Epithelial cell of proximal tubule (primary cell): Measurements from ENCODE around the gene LSAMP. TPM values are rescaled to one million over a fixed set of nuclear protein-coding genes. Genes with fewer than 3 reads are reported as not detected.

Experiments used
- DNase-seq: peaks from one replicate; pipeline ENCODE4 v3.0.0-alpha.2; 2011; ENCODE audit warnings: low read depth
- H3K4me3 ChIP-seq: 2 replicates; pipeline ENCODE4 v1.5.1; 2011; ENCODE audit warnings: low read depth, mild to moderate bottlenecking, low read length
- total RNA-seq: library from RNA; depleted of rRNA; stranded (reverse); fragments of >200 nt; gene quantifications from 2 replicates; pipeline ENCODE4 v1.2.3, GENCODE V29; 2015
- TF ChIP-seq, protein P1 (sequence below): conservative IDR thresholded peaks from 2 replicates; pipeline ENCODE4 v1.5.1; 2012; ENCODE audit warnings: low read depth, mild to moderate bottlenecking, low read length

Gene LSAMP
- total RNA-seq, 1 donor from 2014 or later: 5.1 TPM

DNA sequence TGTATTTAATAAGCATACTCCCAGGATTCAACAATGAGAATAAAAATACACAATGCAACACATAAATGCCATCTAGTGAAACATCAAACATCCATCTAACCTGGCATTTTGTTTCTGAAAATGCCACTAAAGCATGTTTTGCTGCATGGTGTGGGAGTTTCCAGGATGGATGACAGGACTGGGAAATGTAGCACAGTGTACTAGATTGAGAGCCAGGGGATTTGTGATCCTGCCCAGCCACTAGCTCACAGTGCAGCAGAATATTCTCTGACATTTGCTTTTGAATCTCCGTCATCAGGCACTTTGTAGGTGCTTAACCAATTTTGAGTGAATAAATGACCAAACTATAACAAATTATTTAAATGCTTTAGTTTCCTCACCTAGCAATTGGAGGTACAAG, 417.1 kb downstream of the LSAMP start:
- no peak overlapping the region for H3K4me3 ChIP-seq
- TF ChIP-seq, protein P1, sequence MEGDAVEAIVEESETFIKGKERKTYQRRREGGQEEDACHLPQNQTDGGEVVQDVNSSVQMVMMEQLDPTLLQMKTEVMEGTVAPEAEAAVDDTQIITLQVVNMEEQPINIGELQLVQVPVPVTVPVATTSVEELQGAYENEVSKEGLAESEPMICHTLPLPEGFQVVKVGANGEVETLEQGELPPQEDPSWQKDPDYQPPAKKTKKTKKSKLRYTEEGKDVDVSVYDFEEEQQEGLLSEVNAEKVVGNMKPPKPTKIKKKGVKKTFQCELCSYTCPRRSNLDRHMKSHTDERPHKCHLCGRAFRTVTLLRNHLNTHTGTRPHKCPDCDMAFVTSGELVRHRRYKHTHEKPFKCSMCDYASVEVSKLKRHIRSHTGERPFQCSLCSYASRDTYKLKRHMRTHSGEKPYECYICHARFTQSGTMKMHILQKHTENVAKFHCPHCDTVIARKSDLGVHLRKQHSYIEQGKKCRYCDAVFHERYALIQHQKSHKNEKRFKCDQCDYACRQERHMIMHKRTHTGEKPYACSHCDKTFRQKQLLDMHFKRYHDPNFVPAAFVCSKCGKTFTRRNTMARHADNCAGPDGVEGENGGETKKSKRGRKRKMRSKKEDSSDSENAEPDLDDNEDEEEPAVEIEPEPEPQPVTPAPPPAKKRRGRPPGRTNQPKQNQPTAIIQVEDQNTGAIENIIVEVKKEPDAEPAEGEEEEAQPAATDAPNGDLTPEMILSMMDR: no peak
- no peak for DNase-seq

DNA sequence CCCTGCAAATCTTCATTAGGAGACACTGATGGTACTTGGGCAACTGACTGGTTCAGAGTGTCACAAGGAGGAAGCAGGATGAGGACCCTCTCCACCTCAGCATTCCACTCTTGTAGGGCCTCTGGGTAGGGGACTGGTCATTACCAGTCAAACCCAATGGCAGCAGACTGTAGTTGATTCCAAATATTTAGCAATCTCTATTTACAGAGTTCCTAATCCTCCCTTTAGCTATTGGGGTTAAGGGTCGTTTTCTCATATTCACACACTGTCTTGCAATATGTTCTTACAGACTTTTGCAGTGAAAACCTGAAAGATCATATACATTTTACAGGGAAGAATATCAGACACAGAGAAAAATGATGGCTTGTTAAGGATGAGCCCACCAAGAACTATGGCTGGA, 424.3 kb downstream of the LSAMP start:
- TF ChIP-seq, protein P1: no peak
- no peak overlapping the region for H3K4me3 ChIP-seq
- no peak for DNase-seq

DNA sequence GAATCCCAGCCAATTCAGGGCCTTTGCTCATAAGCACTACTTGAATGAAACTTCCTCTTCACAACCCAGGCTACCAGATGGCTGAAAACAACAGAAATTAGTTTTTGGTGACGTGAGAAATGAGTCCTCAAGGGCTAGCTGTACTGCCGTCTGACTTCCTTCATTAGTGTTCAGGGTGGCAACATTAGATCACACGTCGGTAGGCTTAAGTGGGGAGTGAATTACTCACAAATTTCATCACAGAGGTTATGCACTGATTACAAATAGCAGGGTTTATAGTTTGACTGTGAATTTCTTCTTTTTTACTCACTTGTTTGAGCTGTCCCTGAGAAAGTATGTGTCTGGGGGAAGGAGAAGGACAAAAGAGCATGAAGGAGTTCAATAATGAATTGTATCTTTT, 424.8 kb downstream of the LSAMP start:
- DNase-seq: no peak
- no peak overlapping the region for H3K4me3 ChIP-seq
- TF ChIP-seq, protein P1: no peak

GRCh38 chr3:116019254-116019763, 426.0 kb downstream of the LSAMP start:
- no peak for DNase-seq
- H3K4me3 ChIP-seq: no peak overlapping the region
- TF ChIP-seq, protein P1: no peak

GRCh38 chr3:116018646-116019045, 426.6 kb downstream of the LSAMP start:
- DNase-seq: no peak
- no peak overlapping the region for H3K4me3 ChIP-seq
- TF ChIP-seq, protein P1: no peak

- TF ChIP-seq, protein P1: no peak
- no peak for DNase-seq
- H3K4me3 ChIP-seq: no peak overlapping the region
These were observed 429.4 kb downstream of the LSAMP start for GRCh38 chr3:116015931-116016330.

- no peak for DNase-seq
- TF ChIP-seq, protein P1: no peak
- no peak overlapping the region for H3K4me3 ChIP-seq
These were observed 438.3 kb downstream of the LSAMP start for GRCh38 chr3:116007000-116007399.
